GM06990 (cell line): ENCODE measurements around the gene FTCD.

Experiments
- DNase-seq: peaks from one replicate; pipeline ENCODE4 v3.0.0-alpha.2; 2011; ENCODE audit not compliant: insufficient read length; ENCODE audit errors: extremely low read depth
- H3K27me3 ChIP-seq: replicated peaks from 2 replicates; pipeline ENCODE4 v1.6.0; 2011; ENCODE audit warnings: low read length; ENCODE audit not compliant: control insufficient read depth, insufficient read depth
- H3K36me3 ChIP-seq: 2 replicates; pipeline ENCODE4 v1.5.1; 2011; ENCODE audit warnings: low read length; ENCODE audit not compliant: control insufficient read depth, insufficient read depth
- H3K4me3 ChIP-seq: replicated peaks from 2 replicates; pipeline ENCODE4 v1.5.1; 2011; ENCODE audit warnings: low read depth, mild to moderate bottlenecking, control low read depth, low read length
- CTCF ChIP-seq: IDR thresholded peaks from 2 replicates; pipeline ENCODE4 v1.5.1; 2011; ENCODE audit warnings: low read length, control low read depth, mild to moderate bottlenecking, inconsistent platforms; ENCODE audit not compliant: insufficient read depth, poor library complexity, severe bottlenecking

The FTCD gene

GRCh38 chr21:46159390-46159789 lies 4.0 kb upstream of the FTCD start:
- no peaks in the 10 kb centered on the region for H3K36me3 ChIP-seq
- no peaks in the 10 kb centered on the region for H3K27me3 ChIP-seq
- H3K4me3 ChIP-seq = no peak overlapping the region
- no peak for TF ChIP-seq CTCF
- DNase-seq = no peak

- DNase-seq = peak; percentile 3
- Histone ChIP-seq H3K4me3 (no peak overlapping the region), H3K27me3 (no peaks in the 10 kb centered on the region), H3K36me3 (no peaks in the 10 kb centered on the region)
- TF ChIP-seq CTCF = no peak
These were observed 3.4 kb upstream of the FTCD start for GRCh38 chr21:46158666-46159300.

GRCh38 chr21:46157987-46158451 lies 2.6 kb upstream of the FTCD start:
- H3K4me3 ChIP-seq = no peak overlapping the region
- no peak for DNase-seq

GRCh38 chr21:46157396-46157986 lies 2.1 kb upstream of the FTCD start:
- DNase-seq = no peak
- no peak for TF ChIP-seq CTCF
- H3K27me3 ChIP-seq = no peaks in the 10 kb centered on the region
- H3K4me3 ChIP-seq = no peak overlapping the region
- no peaks in the 10 kb centered on the region for H3K36me3 ChIP-seq

More at GRCh38 chr21:46157987-46158451, 2.6 kb upstream of the FTCD start:
- no peaks in the 10 kb centered on the region for H3K36me3 ChIP-seq
- no peaks in the 10 kb centered on the region for H3K27me3 ChIP-seq
- TF ChIP-seq CTCF = no peak

GRCh38 chr21:46156678-46157077 lies 1.3 kb upstream of the FTCD start:
- Histone ChIP-seq H3K4me3 (no peak overlapping the region), H3K36me3 (no peaks in the 10 kb centered on the region), H3K27me3 (no peaks in the 10 kb centered on the region)
- TF ChIP-seq CTCF = no peak
- no peak for DNase-seq

- H3K27me3 ChIP-seq = no peaks in the 10 kb centered on the region
- no peak overlapping the region for H3K4me3 ChIP-seq
- H3K36me3 ChIP-seq = no peaks in the 10 kb centered on the region
- DNase-seq = no peak
- TF ChIP-seq CTCF = no peak
These were observed 933 bp upstream of the FTCD start for GRCh38 chr21:46156378-46156645.
